Panc1 (cell line): ENCODE data around the gene HIPK4. TPM values are rescaled to one million over a fixed set of nuclear protein-coding genes. Genes with fewer than 3 reads are reported as not detected.

Experiments used
- ATAC-seq: fragments of 200-7000 bp; cut with Tn5 transposase; 2 replicates; pipeline ENCODE4 v1.9.1; 2020; ENCODE audit warnings: mild to moderate bottlenecking, moderate library complexity
- BruUV-seq: library from RNA; stranded (reverse); fragments of 400-500 nt; replicated peaks from 2 replicates; lab custom pipeline; 2021; lab: Mats Ljungman, UMichigan
- CTCF ChIA-PET: fragments of 300-600 bp; sonication (Branson Sonifier 250); formaldehyde crosslinking; loops from one replicate; lab custom pipeline; 2022; ENCODE audit warnings: antibody characterized with exemption; lab: Charles Lee
- POLR2A ChIA-PET: fragments of 300-600 bp; sonication (Branson Sonifier 250); formaldehyde crosslinking; loops from one replicate; lab custom pipeline; 2022; ENCODE audit warnings: antibody characterized with exemption; lab: Charles Lee
- DNase-seq: peaks from one replicate; pipeline ENCODE4 v3.0.0-alpha.2; 2010; ENCODE audit warnings: low read depth, low spot score
- H3K27ac ChIP-seq: 2 replicates; pipeline ENCODE4 v1.5.1; 2011; ENCODE audit warnings: mild to moderate bottlenecking, low read length, inconsistent platforms
- H3K27me3 ChIP-seq: fragments of 200-500 bp; sonication (Bioruptor generic); 2 replicates; pipeline ENCODE4 v1.6.0; 2014; ENCODE audit warnings: low read length, inconsistent platforms; ENCODE audit not compliant: control insufficient read depth, insufficient read depth
- H3K36me3 ChIP-seq: fragments of 200-500 bp; sonication (Bioruptor generic); 2 replicates; pipeline ENCODE4 v1.5.1; 2014; ENCODE audit warnings: inconsistent platforms, mild to moderate bottlenecking, low read length, moderate library complexity; ENCODE audit not compliant: control insufficient read depth, insufficient read depth
- H3K4me1 ChIP-seq: 2 replicates; pipeline ENCODE4 v1.5.1; 2011; ENCODE audit warnings: inconsistent platforms, mild to moderate bottlenecking, low read length, moderate library complexity; ENCODE audit not compliant: control insufficient read depth, insufficient read depth
- H3K4me3 ChIP-seq, 2 experiments: 2 replicates each; pipeline ENCODE4 v1.5.1; 2011 to 2012; ENCODE audit warnings: low read depth in 2 of 2, low read length in 2 of 2, mild to moderate bottlenecking in 2 of 2, inconsistent platforms in 1 of 2, moderate library complexity in 1 of 2
- H3K9me3 ChIP-seq: fragments of 200-500 bp; sonication (Bioruptor generic); 2 replicates; pipeline ENCODE4 v1.5.1; 2014; ENCODE audit warnings: low read depth, mild to moderate bottlenecking, inconsistent platforms, low read length, moderate library complexity; ENCODE audit not compliant: control insufficient read depth, insufficient read depth
- CTCF ChIP-seq: fragments of 450-650 bp; IDR thresholded peaks from 2 replicates; pipeline ENCODE4 v1.5.1; 2017; ENCODE audit warnings: mild to moderate bottlenecking
- POLR2AphosphoS5 ChIP-seq: IDR thresholded peaks from 2 replicates; pipeline ENCODE4 v1.6.1; 2012; ENCODE audit warnings: mild to moderate bottlenecking, low read depth, low read length, moderate library complexity
- REST ChIP-seq, 2 experiments: IDR thresholded peaks; 2 replicates each; pipeline ENCODE4 v1.6.1; 2011 to 2012; ENCODE audit warnings: low read depth in 2 of 2, control low read depth in 1 of 2, low read length in 1 of 2, mild to moderate bottlenecking in 1 of 2, moderate library complexity in 1 of 2; ENCODE audit not compliant: insufficient read depth in 1 of 2
- SIN3A ChIP-seq: IDR thresholded peaks from 2 replicates; pipeline ENCODE4 v1.6.1; 2012; ENCODE audit warnings: low read depth, mild to moderate bottlenecking, low read length, moderate library complexity, borderline replicate concordance; ENCODE audit not compliant: insufficient read depth
- TCF7L2 ChIP-seq: IDR thresholded peaks from 2 replicates; pipeline ENCODE4 v1.6.1; 2011; ENCODE audit warnings: mild to moderate bottlenecking, low read depth, low read length, inconsistent platforms
- in situ Hi-C: cut with HindIII; loops from 2 replicates; pipeline ENCODE4 v1.10.0; 2016; ENCODE audit warnings: low sequenced_read_pairs, low pct_unique_long_range_greater_than_20kb
- intact Hi-C: fragments of 100-400 bp; cut with micrococcal nuclease; formaldehyde crosslinking; loops from one replicate; pipeline ENCODE4 v1.10.0; 2022; ENCODE audit not compliant: unreplicated experiment
- total RNA-seq: library from RNA; stranded (reverse); gene quantifications from one replicate; pipeline ENCODE4 v1.2.1, GENCODE V29; 2021; ENCODE audit not compliant: unreplicated experiment

The HIPK4 gene
- total RNA-seq, 1 experiment from 2014 or later: 0.13 TPM

- ChIA-PET CTCF (interaction anchor here (0.5 to 1.9 kb wide), 2 partner anchors 41 to 118 kb away, joined by 3 to 5 read pairs; no protein-coding TSS in a partner anchor), POLR2A (no interaction called here)
- peak overlapping the region in 1 of 2 experiments; percentile 64; a peak in 2 of 4 replicates for H3K4me3 ChIP-seq
- peaks cover 24% of the 10 kb centered on the region for H3K4me1 ChIP-seq
- H3K27me3 ChIP-seq: no peaks in the 10 kb centered on the region
- H3K27ac ChIP-seq: peak overlapping the region; percentile 92
- no peaks in the 10 kb centered on the region for H3K9me3 ChIP-seq
- H3K36me3 ChIP-seq: peaks cover 4% of the 10 kb centered on the region; the same call in 1 of the 2 replicates
- TF ChIP-seq SIN3A: no peak
- no peak for TF ChIP-seq TCF7L2
- no peak for TF ChIP-seq REST (IDR thresholded peaks at IDR 0.05; ENCODE audit: insufficient read depth in 1 of 2, low read depth in 2 of 2, low read length in 1 of 2)
- no peak for ATAC-seq
- DNase-seq: no peak
- no TSS peak for BruUV-seq
- intact Hi-C loops (no loop called here), in situ Hi-C loops (no loop called here)
Observed at GRCh38 chr19:40422748-40423566, 33.0 kb upstream of the HIPK4 start.

GRCh38 chr19:40421993-40422747 lies 32.2 kb upstream of the HIPK4 start:
- Histone ChIP-seq H3K27me3 (no peaks in the 10 kb centered on the region), H3K9me3 (no peaks in the 10 kb centered on the region), H3K4me3 (peak overlapping the region; percentile 53 to 64; a peak in 3 of 4 replicates), H3K36me3 (peaks cover 4% of the 10 kb centered on the region; the same call in 1 of the 2 replicates), H3K4me1 (peaks cover 29% of the 10 kb centered on the region), H3K27ac (peak overlapping the region; percentile 92)
- intact Hi-C loops: no loop called here
- CTCF ChIA-PET: interaction anchor here (1.9 kb wide), 1 partner anchor 42 kb away, joined by 5 read pairs; no protein-coding TSS in a partner anchor
- BruUV-seq: no TSS peak
- TF ChIP-seq CTCF (no peak), SIN3A (no peak), REST (IDR thresholded peaks at IDR 0.05; ENCODE audit: insufficient read depth in 1 of 2, low read depth in 2 of 2, low read length in 1 of 2) (no peak), TCF7L2 (no peak), POLR2AphosphoS5 (no peak)
- POLR2A ChIA-PET: no interaction called here
- in situ Hi-C loops: no loop called here
- ATAC-seq (no peak), DNase-seq (no peak)
